Stimulated activated CD4-positive, alpha-beta T cell treated with anti-CD3 and anti-CD28 coated beads, Interleukin-12 subunit alpha, Interleukin-12 subunit beta, amount 100 ng/mL, for 24 hours (primary cell): Measurements from ENCODE around the gene GALNT18.

Source experiments
- DNase-seq, 2 experiments: peaks; one replicate each; pipeline ENCODE4 v3.0.0-alpha.2; 2020; ENCODE audit warnings: low read depth in 2 of 2

Gene GALNT18

GRCh38 chr11:11588243-11588642 is 33.6 kb downstream of the GALNT18 start:
- no peak for DNase-seq

GRCh38 chr11:11587122-11587521 is 34.7 kb downstream of the GALNT18 start:
- no peak for DNase-seq

GRCh38 chr11:11586465-11586864 is 35.3 kb downstream of the GALNT18 start:
- no peak for DNase-seq

- no peak for DNase-seq
Observed at GRCh38 chr11:11584937-11585336, 36.9 kb downstream of the GALNT18 start.

GRCh38 chr11:11584530-11584810 is 37.3 kb downstream of the GALNT18 start:
- DNase-seq, result no peak

GRCh38 chr11:11583801-11584529 is 37.8 kb downstream of the GALNT18 start:
- DNase-seq, result no peak

GRCh38 chr11:11582011-11582701 is 39.6 kb downstream of the GALNT18 start:
- no peak for DNase-seq

- no peak for DNase-seq
Observed at GRCh38 chr11:11581481-11581880, 40.3 kb downstream of the GALNT18 start.

GRCh38 chr11:11580841-11581411 is 40.9 kb downstream of the GALNT18 start:
- DNase-seq, result no peak

GRCh38 chr11:11580012-11580411 is 41.8 kb downstream of the GALNT18 start:
- no peak for DNase-seq

GRCh38 chr11:11579012-11579988 is 42.5 kb downstream of the GALNT18 start:
- DNase-seq, result no peak

GRCh38 chr11:11577932-11578911 is 43.6 kb downstream of the GALNT18 start:
- no peak for DNase-seq

GRCh38 chr11:11577251-11577855 is 44.5 kb downstream of the GALNT18 start:
- DNase-seq, result no peak

- no peak for DNase-seq
Observed at GRCh38 chr11:11574373-11575287, 47.2 kb downstream of the GALNT18 start.

- DNase-seq, result no peak
Observed at GRCh38 chr11:11572386-11572785, 49.4 kb downstream of the GALNT18 start.

- no peak for DNase-seq
Observed at GRCh38 chr11:11571893-11572292, 49.9 kb downstream of the GALNT18 start.

- no peak for DNase-seq
Observed at GRCh38 chr11:11570823-11571222, 51.0 kb downstream of the GALNT18 start.

GRCh38 chr11:11569936-11570491 is 51.8 kb downstream of the GALNT18 start:
- DNase-seq, result no peak

- DNase-seq, result no peak
Observed at GRCh38 chr11:11568651-11569229, 53.1 kb downstream of the GALNT18 start.
